AG04450 (cell line): Measurements from ENCODE around the gene GPR22. TPM values are rescaled to one million over a fixed set of nuclear protein-coding genes. Genes with fewer than 3 reads are reported as not detected.

Source experiments
- CTCF ChIA-PET: fragments of 300-600, 350-600 bp; formaldehyde crosslinking; extraction: SDS; loops from one replicate; lab custom pipeline; 2022; ENCODE audit warnings: antibody characterized with exemption, inconsistent platforms; lab: Charles Lee
- POLR2A ChIA-PET: fragments of 350-600 bp; formaldehyde crosslinking; extraction: SDS; loops from one replicate; lab custom pipeline; 2021; ENCODE audit warnings: antibody characterized with exemption, inconsistent platforms; lab: Yijun Ruan, JAX
- DNase-seq: peaks from one replicate; pipeline ENCODE4 v3.0.0-alpha.2; 2011; ENCODE audit warnings: low read depth, low spot score
- H3K27ac ChIP-seq: one replicate; pipeline ENCODE4 v1.5.1; 2012; ENCODE audit warnings: low read depth, low read length, control low read depth
- H3K27me3 ChIP-seq: one replicate; pipeline ENCODE4 v1.6.0; 2012; ENCODE audit warnings: low read length; ENCODE audit not compliant: control insufficient read depth, insufficient read depth
- H3K4me3 ChIP-seq: 2 replicates; pipeline ENCODE4 v1.5.1; 2011; ENCODE audit warnings: mild to moderate bottlenecking, low read depth, low read length, control low read depth
- H3K9me3 ChIP-seq: 2 replicates; pipeline ENCODE4 v1.5.1; 2012; ENCODE audit warnings: low read length; ENCODE audit not compliant: control insufficient read depth, insufficient read depth
- polyA plus RNA-seq: library from polyadenylated mRNA; depleted of rRNA; stranded (reverse); fragments of >200 nt; gene quantifications from 2 replicates; pipeline ENCODE4 v1.2.3, GENCODE V29; 2011
- TF ChIP-seq, protein P1 (sequence below): IDR thresholded peaks from 2 replicates; pipeline ENCODE4 v1.5.1; 2011; ENCODE audit warnings: low read depth, low read length, control low read depth, inconsistent platforms

GPR22 gene
- polyA plus RNA-seq, 1 experiment: not detected

DNA sequence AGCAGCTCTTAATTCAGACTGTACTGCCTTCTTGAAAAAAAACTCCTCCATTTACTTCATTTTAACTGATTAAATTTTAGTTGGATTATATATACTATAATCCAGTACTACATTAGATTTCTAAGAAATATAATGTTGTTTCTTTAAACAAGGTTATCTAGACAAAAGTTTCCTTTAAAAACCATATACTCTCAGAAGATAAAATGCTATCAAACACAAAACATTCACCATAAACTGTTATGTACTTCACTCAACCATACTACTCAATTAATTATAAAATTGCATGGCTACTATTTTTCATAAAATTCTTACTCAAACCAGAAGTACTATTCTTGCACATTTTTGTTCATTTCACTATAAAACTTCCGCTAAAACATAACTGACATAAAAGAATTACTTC lies 12.7 kb downstream of the GPR22 start:
- POLR2A ChIA-PET: no interaction called here
- TF ChIP-seq, protein P1, sequence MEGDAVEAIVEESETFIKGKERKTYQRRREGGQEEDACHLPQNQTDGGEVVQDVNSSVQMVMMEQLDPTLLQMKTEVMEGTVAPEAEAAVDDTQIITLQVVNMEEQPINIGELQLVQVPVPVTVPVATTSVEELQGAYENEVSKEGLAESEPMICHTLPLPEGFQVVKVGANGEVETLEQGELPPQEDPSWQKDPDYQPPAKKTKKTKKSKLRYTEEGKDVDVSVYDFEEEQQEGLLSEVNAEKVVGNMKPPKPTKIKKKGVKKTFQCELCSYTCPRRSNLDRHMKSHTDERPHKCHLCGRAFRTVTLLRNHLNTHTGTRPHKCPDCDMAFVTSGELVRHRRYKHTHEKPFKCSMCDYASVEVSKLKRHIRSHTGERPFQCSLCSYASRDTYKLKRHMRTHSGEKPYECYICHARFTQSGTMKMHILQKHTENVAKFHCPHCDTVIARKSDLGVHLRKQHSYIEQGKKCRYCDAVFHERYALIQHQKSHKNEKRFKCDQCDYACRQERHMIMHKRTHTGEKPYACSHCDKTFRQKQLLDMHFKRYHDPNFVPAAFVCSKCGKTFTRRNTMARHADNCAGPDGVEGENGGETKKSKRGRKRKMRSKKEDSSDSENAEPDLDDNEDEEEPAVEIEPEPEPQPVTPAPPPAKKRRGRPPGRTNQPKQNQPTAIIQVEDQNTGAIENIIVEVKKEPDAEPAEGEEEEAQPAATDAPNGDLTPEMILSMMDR: no peak
- no peak for DNase-seq
- CTCF ChIA-PET: no interaction called here
- Histone ChIP-seq H3K27me3 (no peaks in the 10 kb centered on the region), H3K9me3 (no peaks in the 10 kb centered on the region), H3K4me3 (no peak overlapping the region), H3K27ac (no peak overlapping the region)

DNA sequence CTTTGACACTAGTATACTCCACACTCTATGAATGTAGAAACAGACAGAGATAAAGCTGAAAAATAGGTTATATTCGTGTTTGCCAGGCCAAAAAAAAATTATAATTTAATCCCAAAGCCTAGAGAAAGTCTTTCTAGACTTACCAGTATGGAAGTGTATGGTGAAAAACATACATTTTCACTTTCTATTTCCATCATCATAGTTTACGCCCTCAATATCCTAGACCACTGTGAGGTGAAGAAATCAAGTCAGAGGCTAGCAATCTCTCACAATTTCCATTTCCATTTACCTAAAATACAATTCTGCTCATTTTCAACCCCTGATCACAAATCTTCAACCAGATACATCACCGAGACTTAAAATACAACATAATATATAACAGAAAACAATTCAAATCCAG lies 16.2 kb downstream of the GPR22 start:
- Histone ChIP-seq H3K4me3 (no peak overlapping the region), H3K27ac (no peak overlapping the region), H3K27me3 (no peaks in the 10 kb centered on the region), H3K9me3 (no peaks in the 10 kb centered on the region)
- no peak for DNase-seq
- TF ChIP-seq, protein P1: no peak
- CTCF ChIA-PET: no interaction called here
- POLR2A ChIA-PET: no interaction called here

DNA sequence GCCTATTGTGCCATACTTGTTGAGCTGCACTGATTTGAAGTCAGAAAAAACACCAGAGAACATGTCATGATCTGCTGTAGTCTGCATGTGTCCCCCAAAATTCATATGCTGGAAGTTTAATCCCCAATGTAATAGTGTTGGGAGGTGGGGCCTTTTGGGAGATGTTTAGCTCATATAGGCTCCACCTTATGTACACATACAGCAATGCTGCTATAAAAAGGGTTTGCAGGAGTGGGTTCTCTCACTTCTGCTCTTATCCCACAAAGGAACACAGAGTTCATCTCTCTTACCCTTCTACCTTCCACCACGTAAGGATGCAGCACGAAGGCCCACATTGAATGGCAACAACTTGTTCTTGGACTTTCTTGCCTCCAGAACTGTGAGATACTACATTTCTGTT lies 23.0 kb downstream of the GPR22 start:
- H3K4me3 ChIP-seq: no peak overlapping the region
- no peak for DNase-seq
- TF ChIP-seq, protein P1: no peak
- no peaks in the 10 kb centered on the region for H3K27me3 ChIP-seq
- no peaks in the 10 kb centered on the region for H3K9me3 ChIP-seq
- no peak overlapping the region for H3K27ac ChIP-seq
- ChIA-PET CTCF (interaction anchor here (0.7 to 0.8 kb wide), 2 partner anchors 292 to 382 kb away, joined by 3 to 5 read pairs; no protein-coding TSS in a partner anchor), POLR2A (no interaction called here)

DNA sequence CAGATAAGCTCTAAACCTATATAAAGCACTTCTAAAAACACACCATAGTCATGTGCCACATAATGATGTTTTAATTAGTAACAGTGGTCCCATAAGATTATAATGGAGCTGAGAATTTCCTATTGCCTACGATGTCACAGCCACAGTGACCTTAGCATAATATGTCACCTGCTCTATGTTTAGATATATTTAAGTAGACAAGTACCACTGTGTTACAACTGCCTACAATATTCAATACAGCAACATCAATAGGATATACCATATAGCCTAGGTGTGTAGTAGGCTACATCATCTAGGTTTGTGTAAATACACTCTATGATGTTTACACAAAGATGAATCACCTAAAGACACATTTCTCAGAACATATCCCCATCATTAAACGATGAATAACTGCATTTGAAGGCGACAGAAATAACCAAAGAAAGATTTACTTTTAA lies 24.5 kb downstream of the GPR22 start:
- ChIA-PET CTCF (interaction anchor here (1.0 kb wide), 1 partner anchor 31 kb away, joined by 5 read pairs; no protein-coding TSS in a partner anchor), POLR2A (no interaction called here)
- no peak overlapping the region for H3K4me3 ChIP-seq
- H3K9me3 ChIP-seq: no peaks in the 10 kb centered on the region
- no peak overlapping the region for H3K27ac ChIP-seq
- no peaks in the 10 kb centered on the region for H3K27me3 ChIP-seq
- no peak for DNase-seq
- TF ChIP-seq, protein P1: no peak

DNA sequence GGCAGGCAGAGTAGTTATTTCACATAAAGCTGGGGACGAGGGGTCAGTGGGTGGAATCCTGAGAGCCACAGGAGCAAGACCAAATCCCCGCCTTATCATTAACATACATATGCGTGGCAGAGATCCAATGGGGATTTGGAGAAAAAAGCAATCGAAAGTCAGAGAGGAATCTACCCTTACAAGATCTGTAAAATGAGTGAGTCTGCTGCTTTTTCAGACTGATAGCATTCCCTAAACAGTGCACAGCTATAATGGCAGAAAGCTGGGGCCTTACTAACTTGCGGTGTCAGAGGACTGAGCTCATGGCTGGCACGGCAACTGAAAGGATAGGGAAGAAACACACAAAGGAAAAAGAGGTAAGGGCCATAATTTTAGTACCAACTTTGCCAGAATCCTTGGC lies 25.0 kb downstream of the GPR22 start:
- no peak overlapping the region for H3K4me3 ChIP-seq
- H3K9me3 ChIP-seq: no peaks in the 10 kb centered on the region
- DNase-seq: no peak
- ChIA-PET POLR2A (no interaction called here), CTCF (no interaction called here)
- H3K27me3 ChIP-seq: no peaks in the 10 kb centered on the region
- TF ChIP-seq, protein P1: no peak
- H3K27ac ChIP-seq: no peak overlapping the region
